GM12878 (cell line): Measurements from ENCODE around the gene SLCO6A1. TPM values are rescaled to one million over a fixed set of nuclear protein-coding genes. Genes with fewer than 3 reads are reported as not detected.

Source experiments
- ATF3 ChIP-seq: IDR thresholded peaks from 2 replicates; pipeline ENCODE4 v1.6.1; 2011; ENCODE audit warnings: low read depth, mild to moderate bottlenecking, low read length, moderate library complexity, borderline replicate concordance; ENCODE audit errors: extremely low read depth
- E2F4 ChIP-seq: IDR thresholded peaks from 2 replicates; pipeline ENCODE4 v1.6.1; 2012; ENCODE audit warnings: low read depth, low read length, improper control_type of control experiment
- polyA plus RNA-seq, 11 experiments: library from polyadenylated mRNA; depleted of rRNA in 4 of 11; unstranded in 6 of 11; stranded (reverse) in 5 of 11; fragments of >200 nt; fragmentation: Nextera tagmentation in 4 of 11; fragmentation: Illumina TruSeq in 1 of 11; extraction: Ambion mirVana in 4 of 11; extraction: Trizol in 1 of 11; gene quantifications; 1 replicate in 1 of 11; 2 replicates in 10 of 11; pipeline versions ENCODE4 v1.2.1 to v1.2.3, GENCODE V29; 2011 to 2016; ENCODE audit warnings: inconsistent platforms in 2 of 11, missing spikeins in 2 of 11, low read depth in 1 of 11
- total RNA-seq, 4 experiments: library from RNA; depleted of rRNA in 3 of 4; stranded (reverse); fragments of >200 nt in 3 of 4; fragmentation: Illumina TruSeq in 1 of 4; extraction: Trizol in 1 of 4; gene quantifications; 2 replicates each; pipeline versions ENCODE4 v1.2.1 to v1.2.3, GENCODE V29; 2013 to 2021
- TF ChIP-seq, protein P1 (sequence below): fragments of 450-650 bp; IDR thresholded peaks from 2 replicates; pipeline ENCODE4 v1.6.1; 2018; ENCODE audit warnings: mild to moderate bottlenecking, low read depth, moderate library complexity; ENCODE audit not compliant: partially characterized antibody
- TF ChIP-seq, protein P2 (sequence below): fragments of 450-650 bp; IDR thresholded peaks from 2 replicates; pipeline ENCODE4 v1.6.1; 2017; ENCODE audit warnings: borderline replicate concordance

The SLCO6A1 gene
- total and polyA plus RNA-seq, 10 of the 15 experiments (the other 5 are each of a cell fraction or from before 2014, with no cell fraction given) = not detected

- TF ChIP-seq ATF3 (no peak), E2F4 (no peak)
- TF ChIP-seq, protein P1, sequence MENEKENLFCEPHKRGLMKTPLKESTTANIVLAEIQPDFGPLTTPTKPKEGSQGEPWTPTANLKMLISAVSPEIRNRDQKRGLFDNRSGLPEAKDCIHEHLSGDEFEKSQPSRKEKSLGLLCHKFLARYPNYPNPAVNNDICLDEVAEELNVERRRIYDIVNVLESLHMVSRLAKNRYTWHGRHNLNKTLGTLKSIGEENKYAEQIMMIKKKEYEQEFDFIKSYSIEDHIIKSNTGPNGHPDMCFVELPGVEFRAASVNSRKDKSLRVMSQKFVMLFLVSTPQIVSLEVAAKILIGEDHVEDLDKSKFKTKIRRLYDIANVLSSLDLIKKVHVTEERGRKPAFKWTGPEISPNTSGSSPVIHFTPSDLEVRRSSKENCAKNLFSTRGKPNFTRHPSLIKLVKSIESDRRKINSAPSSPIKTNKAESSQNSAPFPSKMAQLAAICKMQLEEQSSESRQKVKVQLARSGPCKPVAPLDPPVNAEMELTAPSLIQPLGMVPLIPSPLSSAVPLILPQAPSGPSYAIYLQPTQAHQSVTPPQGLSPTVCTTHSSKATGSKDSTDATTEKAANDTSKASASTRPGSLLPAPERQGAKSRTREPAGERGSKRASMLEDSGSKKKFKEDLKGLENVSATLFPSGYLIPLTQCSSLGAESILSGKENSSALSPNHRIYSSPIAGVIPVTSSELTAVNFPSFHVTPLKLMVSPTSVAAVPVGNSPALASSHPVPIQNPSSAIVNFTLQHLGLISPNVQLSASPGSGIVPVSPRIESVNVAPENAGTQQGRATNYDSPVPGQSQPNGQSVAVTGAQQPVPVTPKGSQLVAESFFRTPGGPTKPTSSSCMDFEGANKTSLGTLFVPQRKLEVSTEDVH = no peak
- TF ChIP-seq, protein P2, sequence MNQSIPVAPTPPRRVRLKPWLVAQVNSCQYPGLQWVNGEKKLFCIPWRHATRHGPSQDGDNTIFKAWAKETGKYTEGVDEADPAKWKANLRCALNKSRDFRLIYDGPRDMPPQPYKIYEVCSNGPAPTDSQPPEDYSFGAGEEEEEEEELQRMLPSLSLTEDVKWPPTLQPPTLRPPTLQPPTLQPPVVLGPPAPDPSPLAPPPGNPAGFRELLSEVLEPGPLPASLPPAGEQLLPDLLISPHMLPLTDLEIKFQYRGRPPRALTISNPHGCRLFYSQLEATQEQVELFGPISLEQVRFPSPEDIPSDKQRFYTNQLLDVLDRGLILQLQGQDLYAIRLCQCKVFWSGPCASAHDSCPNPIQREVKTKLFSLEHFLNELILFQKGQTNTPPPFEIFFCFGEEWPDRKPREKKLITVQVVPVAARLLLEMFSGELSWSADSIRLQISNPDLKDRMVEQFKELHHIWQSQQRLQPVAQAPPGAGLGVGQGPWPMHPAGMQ = no peak
These were observed 48.6 kb upstream of the SLCO6A1 start (continued) for GRCh38 chr5:102547141-102548035.
